HG02938 (cell line): ENCODE data around the gene DYSF.

ENCODE experiments used
- ATAC-seq: cut with Tn5 transposase; IDR thresholded peaks from one replicate; pipeline ENCODE4 v1.9.1; 2021; ENCODE audit warnings: mild to moderate bottlenecking, moderate library complexity; ENCODE audit not compliant: unreplicated experiment

The DYSF gene

DNA sequence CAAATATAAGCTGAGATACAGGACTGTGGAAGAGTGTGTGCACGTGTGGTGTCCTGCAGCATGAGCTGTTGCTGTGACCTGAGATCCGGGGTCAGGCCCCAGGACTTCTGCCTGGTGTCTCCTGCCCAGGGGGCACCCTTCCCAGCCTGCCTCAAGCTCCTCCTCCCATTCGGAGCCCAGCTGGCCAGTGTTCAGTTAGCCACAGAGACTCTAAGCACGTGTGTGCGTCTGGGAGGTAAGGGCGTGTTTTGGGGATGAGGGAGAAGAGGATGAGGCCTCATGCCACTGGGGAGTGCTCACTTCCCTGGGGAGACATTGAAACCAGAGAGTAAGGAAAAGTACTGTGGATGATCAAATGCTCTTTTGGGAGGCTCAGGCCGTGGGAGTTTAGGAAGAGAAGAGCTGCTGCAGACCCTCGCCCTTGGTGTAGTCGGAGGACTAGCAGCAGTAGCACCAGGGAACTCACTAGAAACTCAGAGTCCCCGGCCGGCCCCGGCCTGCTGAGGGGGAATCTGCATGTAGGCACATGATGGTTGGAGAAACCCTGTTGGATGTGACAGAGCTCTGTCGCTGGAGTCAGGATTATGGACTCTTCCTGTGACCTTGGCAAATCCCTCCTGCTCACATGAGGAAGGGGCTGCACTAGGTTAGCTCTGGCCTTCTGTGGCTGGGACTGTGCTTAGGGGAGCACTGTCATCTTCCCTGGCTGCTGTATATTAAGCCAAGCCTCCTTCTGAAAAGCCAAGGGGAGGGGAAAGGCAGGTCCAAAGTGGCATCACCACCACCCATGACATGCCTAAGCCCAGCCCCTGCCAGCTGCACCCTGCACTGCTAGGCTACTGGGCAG is 231.1 kb downstream of the DYSF start:
- ATAC-seq = no peak

DNA sequence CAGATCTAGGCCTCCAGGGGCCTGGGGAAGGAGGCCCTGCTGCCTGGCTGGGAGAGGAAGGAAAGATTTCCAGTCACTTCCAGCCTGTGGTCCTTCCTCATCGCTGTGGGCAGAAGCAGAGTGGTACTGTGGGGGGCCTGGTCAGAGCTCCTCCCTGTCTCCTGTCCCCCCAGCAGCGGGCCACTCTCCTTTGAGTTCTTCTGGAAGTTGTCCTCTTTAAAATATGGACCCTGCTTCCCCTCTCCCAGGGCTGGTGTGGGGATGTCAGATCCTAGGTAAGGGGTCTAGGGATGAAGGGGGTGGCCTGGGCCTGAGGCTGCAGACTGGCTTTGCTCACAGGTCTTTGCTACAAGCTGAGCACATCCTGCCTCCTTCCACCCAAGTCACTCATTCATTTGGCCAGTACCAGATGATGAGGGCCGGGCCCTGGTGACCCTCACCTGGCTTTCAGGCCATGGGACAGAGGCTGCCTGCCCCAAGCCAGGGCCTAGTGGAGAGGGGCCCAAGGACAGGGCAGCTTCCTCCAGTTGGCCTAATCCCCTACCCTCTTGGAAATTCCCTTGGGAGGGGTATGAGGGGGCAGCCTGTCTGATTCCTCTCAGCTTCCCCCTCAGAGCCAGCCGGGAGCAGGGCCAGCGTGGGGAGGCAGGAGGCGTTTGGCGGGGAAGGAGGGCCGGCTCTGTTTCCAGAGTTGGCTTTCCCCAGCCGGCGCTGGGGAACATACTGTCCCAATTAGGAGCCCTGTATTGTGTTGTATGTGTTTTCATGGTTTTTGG is 231.9 kb downstream of the DYSF start:
- no peak for ATAC-seq

- no peak for ATAC-seq
Measured at GRCh38 chr2:71685941-71686611, 232.7 kb downstream of the DYSF start.

DNA sequence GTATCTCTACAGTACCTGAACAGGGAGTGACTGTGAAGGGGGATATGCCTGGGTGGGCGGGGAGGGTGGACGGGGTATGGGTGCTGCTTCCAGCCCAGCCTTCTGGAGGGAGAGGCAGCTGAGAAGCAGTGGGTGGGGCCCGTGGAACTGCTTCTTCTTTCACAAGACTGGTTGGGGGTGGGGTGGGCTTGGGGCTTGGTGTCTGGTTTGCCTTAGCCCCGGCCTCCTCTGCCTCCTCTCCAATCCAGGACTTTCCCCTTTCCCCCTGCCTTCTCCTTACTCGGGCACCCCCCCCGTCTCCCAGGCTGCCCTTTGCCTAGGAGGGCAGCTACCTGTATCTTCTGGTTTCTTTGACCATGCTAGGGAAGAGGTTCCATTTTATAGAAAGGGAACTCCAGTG is 233.4 kb downstream of the DYSF start:
- no peak for ATAC-seq

DNA sequence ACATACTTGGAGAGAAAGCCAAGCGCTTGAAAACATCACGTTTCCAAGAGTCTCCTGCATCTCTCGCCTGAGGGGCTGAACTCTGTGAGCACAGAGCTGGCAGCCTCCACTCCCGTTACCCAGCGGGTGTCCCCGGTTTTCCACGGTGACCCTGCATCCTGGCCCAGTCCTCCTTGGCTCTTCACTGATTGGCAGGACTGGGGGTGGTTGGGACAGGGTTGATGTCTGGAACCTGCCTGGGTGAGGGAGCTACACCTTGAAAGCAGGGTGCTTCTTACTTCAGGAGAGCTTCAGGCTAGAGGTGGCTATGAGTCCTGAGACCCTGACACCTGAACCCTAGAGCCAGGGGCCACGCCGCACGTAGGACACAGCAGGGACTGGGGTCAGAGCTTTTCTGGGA is 234.1 kb downstream of the DYSF start:
- ATAC-seq = no peak

- ATAC-seq = no peak
Measured at GRCh38 chr2:71688530-71688929, 235.2 kb downstream of the DYSF start.

GRCh38 chr2:71689393-71689792 is 236.0 kb downstream of the DYSF start:
- no peak for ATAC-seq

- ATAC-seq = no peak
Measured at GRCh38 chr2:71689968-71690834, 236.8 kb downstream of the DYSF start.

DNA sequence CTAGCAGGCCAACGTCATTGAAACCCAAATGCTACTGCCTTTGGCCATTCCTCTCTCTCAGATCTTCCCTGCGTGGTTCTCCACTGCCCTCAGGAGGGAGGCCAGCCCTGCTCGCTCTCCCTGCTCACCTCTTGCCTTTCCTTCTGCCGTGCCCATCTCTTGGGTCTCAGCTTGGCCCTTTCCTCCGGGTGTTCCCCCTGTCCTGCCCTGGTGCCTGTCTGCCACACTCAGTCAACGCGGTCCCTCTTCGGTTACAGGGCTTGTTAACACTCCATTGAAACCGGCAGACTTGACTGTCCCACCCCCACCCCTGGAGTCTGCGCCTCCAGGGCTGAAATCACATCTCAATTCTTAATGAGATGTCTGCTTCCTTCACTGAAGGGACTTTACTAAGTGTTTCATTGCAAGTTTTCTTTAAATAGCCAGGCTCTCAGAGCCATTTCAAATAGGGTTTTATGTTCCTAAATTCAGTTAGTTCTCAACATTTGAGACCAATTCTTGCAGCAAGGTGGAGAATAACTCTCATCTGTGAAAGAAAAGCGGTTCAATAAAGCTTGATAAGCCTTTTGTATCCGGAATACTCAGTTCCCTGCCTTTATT is 237.6 kb downstream of the DYSF start:
- no peak for ATAC-seq

GRCh38 chr2:71691747-71692441 is 238.5 kb downstream of the DYSF start:
- ATAC-seq = no peak

DNA sequence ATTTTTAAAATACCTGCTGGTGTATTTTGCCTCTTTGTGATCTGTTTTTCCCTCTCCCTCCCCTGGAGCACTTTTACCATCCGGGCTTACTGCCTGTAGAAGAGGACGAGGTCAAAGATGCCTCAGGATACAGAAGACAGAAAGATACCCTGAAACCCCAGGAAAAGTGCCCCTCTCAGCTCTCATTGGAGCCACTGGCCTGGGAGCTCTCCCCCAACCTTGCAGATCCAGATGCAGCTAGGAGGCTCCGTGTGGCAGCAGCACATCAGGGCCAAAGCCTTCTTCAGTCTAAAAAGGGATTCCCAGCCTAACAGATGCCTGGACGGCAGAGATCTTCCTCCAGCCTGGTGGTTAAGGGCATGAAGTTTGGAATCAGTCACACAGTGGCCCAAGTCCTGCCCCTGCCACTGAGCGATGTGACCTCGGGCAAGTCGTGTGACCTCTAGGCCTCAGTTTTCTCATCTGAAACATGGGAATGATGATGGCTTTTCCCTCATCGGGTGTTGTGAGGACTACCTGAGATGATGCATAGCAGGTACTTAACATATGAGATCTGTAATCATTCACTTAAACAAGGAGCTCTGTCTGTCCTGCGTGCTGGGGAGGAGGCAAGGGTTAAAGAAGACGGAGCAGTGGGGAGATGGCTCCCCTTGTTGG is 239.4 kb downstream of the DYSF start:
- ATAC-seq = no peak

GRCh38 chr2:71693286-71694270 is 240.2 kb downstream of the DYSF start:
- no peak for ATAC-seq

- ATAC-seq = no peak
Measured at GRCh38 chr2:71694501-71695234, 241.3 kb downstream of the DYSF start.

DNA sequence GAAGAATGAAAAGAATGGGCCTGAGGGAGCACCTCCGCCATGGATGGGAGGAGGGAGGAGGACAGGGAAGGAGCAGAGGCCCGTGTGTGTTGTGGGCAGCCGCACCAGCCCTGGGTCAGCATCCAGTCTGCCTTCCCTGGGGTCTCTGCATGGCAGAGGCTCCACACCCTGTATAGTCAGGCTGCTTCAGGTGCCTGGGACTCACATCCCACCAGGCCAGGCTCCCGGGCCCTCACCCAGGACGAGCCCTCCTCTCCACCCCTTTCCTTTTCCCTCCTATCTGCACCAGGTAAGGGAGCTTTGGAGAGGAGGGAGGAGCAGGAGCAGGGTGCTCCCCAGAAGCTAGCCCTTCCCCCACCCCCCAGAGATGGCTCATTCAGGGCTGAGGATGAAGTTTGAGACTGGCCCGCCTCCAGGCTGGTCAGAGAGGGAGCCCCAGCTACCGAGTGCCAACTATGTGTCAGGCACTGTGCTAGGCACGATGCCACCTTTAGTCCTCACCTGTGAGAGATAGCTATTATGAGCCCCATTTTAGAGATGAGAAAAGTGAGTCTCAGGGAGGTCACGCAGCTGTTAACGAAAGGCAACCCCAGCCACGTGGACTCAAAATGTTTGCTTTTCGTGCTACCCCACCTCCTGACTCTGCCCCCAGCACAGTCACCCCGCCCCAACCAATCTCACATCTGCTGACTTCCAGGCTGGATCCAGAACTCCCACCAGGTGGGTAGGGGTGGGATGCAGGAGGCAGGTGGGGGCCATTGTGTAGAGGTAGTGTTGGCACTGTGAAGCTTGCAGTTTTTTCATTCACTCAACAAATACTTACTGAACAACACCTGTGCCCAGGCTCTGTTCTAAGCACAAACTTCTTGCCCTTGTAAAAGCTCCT is 242.1 kb downstream of the DYSF start:
- ATAC-seq = no peak

GRCh38 chr2:71696381-71696780 is 243.0 kb downstream of the DYSF start:
- no peak for ATAC-seq
